ENCODE results near the gene RDH13.

DNA sequence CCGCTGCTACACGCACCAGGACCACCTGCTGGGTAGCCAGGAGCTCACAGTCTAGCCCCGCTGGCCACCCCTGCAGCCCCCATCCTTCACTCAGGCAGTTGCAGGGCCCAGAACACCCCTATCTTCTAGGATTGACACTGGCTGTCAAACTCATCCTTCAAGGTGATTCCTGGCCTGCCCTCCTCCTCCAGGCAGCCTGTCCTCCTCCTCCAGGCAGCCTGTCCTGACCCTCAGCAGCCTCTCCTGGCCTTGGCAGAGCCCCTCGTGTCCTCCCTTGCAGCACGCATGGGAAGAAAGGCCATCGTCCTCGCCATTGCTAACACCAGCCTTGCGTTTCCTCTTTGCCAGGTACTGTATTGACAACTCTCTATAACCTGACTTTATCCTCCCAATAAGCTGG is 9.0 kb upstream of the RDH13 start:
- TF ChIP-seq JUND (IDR thresholded peaks at IDR 0.05) (no peak), TAF1 (conservative IDR thresholded peaks at IDR 0.05) (no peak), RAD21 (IDR thresholded peaks at IDR 0.05) (no peak), RXRA (IDR thresholded peaks at IDR 0.05) (no peak), FOXA1 (IDR thresholded peaks at IDR 0.05) (no peak), ZBTB33 (IDR thresholded peaks at IDR 0.05) (no peak), ATF3 (IDR thresholded peaks at IDR 0.05) (no peak), GABPA (IDR thresholded peaks at IDR 0.05 in 1 of 2, conservative IDR thresholded peaks at IDR 0.05 in 1 of 2) (no peak), MAX (IDR thresholded peaks at IDR 0.05) (no peak), SP1 (IDR thresholded peaks at IDR 0.05) (no peak), YY1 (IDR thresholded peaks at IDR 0.05) (no peak), HNF4A (conservative IDR thresholded peaks at IDR 0.05) (no peak)
- TF ChIP-seq, protein P1, sequence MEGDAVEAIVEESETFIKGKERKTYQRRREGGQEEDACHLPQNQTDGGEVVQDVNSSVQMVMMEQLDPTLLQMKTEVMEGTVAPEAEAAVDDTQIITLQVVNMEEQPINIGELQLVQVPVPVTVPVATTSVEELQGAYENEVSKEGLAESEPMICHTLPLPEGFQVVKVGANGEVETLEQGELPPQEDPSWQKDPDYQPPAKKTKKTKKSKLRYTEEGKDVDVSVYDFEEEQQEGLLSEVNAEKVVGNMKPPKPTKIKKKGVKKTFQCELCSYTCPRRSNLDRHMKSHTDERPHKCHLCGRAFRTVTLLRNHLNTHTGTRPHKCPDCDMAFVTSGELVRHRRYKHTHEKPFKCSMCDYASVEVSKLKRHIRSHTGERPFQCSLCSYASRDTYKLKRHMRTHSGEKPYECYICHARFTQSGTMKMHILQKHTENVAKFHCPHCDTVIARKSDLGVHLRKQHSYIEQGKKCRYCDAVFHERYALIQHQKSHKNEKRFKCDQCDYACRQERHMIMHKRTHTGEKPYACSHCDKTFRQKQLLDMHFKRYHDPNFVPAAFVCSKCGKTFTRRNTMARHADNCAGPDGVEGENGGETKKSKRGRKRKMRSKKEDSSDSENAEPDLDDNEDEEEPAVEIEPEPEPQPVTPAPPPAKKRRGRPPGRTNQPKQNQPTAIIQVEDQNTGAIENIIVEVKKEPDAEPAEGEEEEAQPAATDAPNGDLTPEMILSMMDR (IDR thresholded peaks at IDR 0.05; ENCODE audit: low read depth, low read length, missing input control): no peak
- TF ChIP-seq, protein P2, sequence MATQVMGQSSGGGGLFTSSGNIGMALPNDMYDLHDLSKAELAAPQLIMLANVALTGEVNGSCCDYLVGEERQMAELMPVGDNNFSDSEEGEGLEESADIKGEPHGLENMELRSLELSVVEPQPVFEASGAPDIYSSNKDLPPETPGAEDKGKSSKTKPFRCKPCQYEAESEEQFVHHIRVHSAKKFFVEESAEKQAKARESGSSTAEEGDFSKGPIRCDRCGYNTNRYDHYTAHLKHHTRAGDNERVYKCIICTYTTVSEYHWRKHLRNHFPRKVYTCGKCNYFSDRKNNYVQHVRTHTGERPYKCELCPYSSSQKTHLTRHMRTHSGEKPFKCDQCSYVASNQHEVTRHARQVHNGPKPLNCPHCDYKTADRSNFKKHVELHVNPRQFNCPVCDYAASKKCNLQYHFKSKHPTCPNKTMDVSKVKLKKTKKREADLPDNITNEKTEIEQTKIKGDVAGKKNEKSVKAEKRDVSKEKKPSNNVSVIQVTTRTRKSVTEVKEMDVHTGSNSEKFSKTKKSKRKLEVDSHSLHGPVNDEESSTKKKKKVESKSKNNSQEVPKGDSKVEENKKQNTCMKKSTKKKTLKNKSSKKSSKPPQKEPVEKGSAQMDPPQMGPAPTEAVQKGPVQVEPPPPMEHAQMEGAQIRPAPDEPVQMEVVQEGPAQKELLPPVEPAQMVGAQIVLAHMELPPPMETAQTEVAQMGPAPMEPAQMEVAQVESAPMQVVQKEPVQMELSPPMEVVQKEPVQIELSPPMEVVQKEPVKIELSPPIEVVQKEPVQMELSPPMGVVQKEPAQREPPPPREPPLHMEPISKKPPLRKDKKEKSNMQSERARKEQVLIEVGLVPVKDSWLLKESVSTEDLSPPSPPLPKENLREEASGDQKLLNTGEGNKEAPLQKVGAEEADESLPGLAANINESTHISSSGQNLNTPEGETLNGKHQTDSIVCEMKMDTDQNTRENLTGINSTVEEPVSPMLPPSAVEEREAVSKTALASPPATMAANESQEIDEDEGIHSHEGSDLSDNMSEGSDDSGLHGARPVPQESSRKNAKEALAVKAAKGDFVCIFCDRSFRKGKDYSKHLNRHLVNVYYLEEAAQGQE (IDR thresholded peaks at IDR 0.05): no peak
